SIG-M5 (cell line): ENCODE results near the gene FAM118B.

Experiments
- DNase-seq: peaks from one replicate; lab custom pipeline; 2025; lab: John Stamatoyannopoulos, UW

Gene FAM118B

DNA sequence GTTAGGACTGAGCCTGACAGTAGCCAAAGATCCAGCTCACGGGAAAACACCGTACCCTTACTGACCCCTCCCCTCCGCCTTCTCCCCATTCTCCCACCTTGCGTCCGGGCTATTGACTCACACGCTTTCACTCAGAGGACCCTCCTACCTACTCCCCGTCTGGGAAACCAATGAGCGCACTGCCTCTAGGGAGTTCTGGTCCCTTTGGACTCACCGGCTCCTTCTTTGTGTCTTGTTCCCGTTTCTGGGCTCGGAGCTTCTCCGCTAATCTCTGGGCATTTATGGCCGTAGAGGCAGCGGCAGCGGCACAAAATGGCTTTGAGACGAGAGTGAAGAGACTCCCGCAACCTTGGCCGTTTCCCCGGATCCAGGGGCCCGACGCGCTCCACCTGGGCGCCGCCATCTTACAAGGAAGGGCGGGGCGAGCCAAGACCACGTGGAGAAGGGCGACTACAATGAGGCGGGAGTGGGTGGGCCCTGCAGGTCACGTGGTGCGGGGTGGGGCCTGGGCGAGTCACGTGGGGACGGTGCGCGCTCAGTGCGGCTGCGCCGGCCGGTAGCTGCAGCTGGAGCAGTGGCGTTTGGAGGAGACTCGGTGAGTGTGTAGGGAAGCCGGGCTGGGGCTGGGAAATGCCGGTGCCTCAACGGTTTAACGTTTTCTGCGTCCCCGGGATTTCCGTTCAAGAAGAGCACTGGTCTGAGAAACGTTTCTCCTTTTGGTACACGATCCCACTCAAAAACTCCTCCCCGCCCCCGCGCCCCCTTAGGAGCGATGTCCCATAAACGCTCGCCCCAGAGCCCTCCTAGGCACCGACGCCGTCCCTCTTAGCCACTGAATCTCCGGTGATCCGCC, at the start of gene FAM118B, which contains the start of gene RPUSD4:
TSS of gene FAM118B (plus strand) at position 547 of the 853 bp plus-strand sequence. CDS start 23,220 bp downstream, outside the sequence.
TSS of gene RPUSD4 (minus strand) at position 415 of the 853 bp plus-strand sequence. CDS start at position 403, 12 bp downstream.
- peak; percentile 49 for DNase-seq

DNA sequence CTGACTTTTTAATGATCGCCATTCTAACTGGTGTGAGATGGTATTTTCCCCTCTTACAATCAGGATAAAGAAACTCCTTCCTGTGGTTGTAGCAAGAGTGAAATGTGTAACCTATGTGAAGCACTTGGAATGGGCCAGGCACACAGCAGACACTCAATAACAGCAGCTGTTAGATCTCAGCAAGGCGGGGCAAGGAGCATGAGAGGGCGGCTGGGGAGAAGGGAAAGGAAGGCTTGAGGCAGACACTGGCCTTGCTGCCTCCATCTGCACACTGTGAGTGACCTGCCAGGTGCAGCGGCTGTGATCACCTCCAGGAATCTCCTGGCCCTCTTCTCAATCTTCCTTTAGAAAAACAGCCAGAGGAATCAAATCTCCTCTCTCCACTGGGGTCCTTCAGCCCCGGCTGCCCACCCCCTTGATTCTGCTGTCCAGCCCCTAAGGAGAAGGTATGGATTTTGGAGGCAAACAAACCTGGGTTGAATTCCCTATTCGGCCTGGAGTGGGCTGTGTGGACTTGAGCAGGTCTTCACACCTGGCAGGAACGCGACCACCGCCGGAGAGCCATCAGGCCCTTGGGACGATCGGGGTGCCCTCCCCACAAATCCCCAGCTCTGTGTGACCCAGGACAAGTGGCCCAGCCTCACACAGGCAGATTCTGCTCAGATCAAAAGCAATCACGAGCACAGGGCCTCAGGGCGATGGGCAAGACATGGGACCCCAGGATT, 49.1 kb upstream of the FAM118B start:
- no peak for DNase-seq

DNA sequence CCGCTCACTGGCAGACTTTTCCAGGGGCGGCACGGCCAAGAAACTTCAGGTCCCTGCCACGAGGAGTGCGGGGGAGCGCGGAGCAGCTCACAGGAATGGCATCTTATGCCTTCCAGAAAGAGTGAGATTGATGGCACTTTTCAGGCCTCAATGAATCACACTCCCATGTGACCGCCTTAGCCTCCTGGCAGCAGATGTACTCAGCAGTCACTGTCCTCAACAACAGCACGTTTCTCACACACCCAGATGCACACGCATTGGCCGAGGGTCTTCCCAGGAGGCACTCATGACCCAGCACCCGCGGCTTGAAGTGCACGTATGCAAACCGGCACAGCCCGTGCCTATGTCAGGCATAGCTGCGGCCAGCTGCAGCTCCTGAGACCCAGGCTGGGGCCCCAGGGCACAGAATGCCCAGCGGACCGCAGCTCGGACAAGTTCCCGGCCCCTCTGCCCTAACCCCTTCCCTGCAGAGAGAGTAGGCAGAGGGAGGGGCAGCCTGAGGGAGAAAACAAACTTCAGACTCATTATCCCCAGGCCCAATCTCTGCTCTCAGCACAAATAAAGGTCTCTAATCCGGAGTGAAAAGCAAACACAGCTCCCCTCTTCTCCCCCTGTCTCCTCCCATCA, 48.4 kb upstream of the FAM118B start:
- DNase-seq: no peak

DNA sequence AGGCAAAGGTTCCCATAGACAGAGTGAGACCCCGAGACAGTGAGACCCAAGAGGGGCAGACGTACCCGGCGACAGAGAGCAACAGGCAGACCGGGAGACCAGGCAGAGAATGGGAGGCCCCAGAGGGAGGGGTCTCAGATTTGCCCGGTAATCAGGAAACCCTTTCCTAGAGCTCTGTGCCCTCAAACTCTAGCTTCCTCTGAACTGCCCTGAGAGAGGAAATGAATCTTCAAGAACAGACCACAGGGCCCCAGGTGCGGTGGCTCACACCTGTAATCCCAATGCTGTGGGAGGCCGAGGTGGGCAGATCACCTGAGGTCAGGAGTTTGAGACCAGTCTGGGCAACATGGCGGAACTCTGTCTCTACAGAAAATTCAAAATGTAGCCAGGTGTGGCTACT, 47.8 kb upstream of the FAM118B start:
- no peak for DNase-seq

- no peak for DNase-seq
Measured at GRCh38 chr11:126164781-126165180, 46.8 kb upstream of the FAM118B start.

DNA sequence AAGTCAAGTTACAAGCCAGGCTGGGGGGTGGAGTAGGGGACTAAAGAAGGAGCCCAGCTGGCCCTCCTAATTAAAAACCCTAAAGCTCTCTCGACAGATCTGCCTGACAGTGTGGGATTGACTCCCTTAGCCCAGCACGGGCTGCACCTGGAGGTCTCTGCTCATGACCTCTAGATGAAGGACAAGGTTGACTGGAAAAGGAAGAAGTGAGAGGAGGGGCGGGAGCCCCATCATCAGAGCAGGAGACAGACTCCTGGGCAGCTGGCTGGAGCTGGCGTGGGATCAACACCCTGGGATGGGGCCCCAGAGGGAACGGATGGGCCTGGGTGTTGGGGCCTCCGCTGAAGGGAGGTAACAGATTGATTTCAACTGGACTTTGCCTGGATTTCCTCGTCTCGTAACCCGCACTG, 46.3 kb upstream of the FAM118B start:
- DNase-seq: no peak

DNA sequence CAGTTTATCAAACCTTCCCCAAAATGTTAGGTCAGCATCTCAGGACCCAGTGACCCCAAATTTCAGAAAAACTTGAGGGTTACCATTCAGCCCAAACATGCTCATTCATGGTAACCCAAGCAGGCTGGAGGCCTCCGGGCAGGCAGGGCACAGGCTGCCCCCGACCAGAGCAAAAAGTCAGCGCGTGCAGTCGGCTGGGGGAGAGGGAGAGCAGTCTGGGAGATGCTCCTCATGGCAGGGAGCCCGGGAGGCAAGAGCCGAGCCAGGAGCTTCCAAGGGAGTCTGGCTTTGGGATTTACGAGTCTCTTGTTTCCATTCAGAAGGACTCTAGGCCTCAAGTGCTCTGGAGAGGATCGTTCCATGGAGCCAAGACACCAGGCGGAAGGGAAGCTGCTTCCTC, 45.8 kb upstream of the FAM118B start:
- no peak for DNase-seq

- no peak for DNase-seq
Measured at GRCh38 chr11:126166413-126166812, 45.2 kb upstream of the FAM118B start.

DNA sequence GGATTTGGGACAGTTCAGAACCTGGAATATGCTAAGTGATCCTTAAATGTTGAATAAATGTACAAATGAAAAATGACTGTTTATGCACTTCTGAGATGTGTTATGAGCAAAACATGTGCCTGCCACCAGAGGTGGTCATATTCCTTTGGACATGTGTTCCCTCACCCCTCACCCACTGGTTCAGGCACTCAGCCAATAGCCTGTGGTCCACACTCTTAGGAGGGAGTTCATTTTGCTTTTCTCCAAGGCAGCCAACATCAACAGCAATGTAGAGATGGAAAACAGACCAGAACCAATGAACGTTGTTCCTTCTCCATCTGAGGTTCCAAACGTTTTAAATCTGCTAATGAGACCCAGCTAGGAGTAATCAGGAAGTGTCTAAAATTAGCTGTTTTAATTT, 44.1 kb upstream of the FAM118B start:
- DNase-seq: no peak

DNA sequence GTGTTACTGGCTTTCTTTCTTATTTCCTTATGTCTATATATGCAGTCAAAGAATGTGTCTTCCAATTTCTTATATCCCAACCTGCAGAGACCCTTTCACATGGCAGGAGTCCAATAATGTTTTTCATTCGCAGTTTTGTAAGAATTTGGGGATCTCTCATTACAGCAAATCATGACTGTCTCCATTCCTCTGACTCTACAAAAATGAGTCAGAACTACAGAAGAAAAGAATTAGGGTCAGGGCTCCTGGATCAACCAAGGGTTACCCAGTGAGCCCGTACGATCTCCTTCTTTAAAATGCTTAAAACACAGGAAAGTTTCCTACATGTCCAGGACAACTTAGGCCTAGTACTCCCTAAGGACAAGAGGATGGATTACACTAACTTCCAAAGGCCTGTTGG, 42.3 kb upstream of the FAM118B start:
- no peak for DNase-seq

DNA sequence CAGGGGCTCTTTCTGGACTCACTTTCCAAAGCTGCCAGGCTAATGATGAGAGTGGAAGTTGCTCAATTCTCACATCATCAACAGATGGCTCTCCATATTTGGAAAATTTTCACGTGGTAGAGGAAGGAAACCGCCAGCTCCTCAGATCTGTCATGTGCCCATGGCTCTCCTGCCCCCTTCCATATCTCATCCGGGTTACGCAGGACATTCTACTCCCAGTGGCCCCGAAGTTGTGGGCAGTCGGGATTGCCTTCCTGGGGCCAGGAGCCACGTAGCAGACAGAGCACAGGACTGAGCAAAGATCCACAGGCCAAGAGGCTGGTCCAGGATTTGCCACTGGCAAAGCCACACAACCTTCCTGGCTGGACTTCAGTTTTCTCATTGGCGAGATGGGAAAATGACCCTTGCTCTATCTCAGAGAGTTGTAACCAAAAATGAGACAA, 39.0 kb upstream of the FAM118B start:
- no peak for DNase-seq

- no peak for DNase-seq
Measured at GRCh38 chr11:126173257-126173656, 38.3 kb upstream of the FAM118B start.

DNA sequence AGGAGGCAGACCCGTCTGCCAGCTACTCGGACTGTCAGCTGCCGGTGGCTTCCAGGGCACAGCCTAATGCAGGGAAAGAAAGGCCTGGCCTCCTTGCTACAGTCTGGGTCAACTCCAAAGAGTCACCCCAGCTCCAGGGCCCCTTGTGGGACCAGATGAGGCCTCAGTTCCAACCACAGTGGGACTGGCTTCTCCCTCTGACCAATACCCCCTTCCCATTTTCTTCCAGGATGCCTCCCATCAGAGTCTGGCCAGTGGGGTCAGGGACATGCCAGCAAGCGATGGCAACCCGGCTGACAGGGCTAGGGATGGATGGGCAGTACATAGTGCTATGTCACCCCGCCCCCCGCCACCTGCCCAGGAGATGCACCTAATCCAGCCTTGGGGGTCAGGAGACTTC, 36.8 kb upstream of the FAM118B start:
- DNase-seq: no peak

GRCh38 chr11:126175393-126175792, 36.2 kb upstream of the FAM118B start:
- DNase-seq: no peak

DNA sequence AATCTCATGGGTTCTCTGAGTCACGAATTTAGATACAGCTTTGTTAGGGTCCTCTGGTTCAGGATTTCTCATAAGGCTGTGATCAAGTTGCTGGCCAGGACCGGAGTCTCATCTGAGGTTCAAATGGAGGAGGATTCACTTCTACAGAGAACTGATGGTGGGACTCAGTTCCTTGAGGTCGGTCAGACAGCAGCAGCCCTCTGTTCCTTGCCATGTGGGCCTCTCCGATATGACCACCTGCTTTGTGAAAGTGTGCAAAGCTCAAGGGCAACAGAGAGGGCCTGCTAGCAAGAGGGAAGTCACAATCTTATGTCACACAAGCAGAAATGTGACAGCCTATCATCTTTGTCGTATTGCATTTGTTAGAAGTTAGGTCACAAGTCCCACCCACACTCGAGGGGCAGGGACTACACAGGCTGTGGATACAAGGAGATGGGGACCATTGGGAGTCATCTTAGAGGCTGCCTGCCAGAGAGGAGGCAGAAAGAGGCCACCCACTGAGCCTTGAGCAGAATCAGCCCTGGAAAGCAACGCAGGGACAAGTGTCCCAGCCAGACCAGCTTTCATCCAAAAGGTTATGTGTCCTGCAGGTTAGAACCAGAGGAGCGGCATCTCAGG, 34.6 kb upstream of the FAM118B start:
- no peak for DNase-seq

GRCh38 chr11:126181939-126182730, 29.4 kb upstream of the FAM118B start:
- no peak for DNase-seq

DNA sequence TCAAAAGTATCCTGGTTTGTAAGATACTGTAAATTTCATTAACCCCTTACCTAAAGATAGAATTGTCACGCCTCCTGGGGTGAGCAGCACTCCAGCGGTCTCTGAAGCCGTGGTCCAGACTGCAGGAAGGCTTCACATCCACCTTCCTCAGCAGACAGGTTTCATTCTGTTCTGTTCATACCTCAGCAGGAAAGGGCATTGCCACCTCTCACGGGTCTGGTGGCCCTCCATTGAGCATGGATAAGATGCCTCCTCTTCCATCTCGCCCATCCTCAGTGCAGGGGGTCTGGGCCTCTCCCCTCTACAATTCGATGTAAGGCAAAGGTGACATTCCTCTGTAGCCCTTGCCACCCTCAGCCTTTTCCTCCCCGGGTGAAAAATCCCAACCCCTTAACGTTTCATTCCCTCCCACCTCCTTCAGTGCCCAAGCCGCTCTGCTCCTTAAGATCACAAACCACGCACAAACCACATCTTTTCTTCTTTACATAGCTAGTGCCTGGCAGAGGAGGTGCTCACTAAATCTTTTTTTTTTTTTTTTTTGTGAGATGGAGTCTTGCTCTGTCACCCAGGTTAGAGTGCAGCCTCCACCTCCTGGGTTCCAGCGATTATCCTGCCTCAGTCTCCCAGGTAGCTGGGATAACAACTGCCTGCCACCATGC, 28.7 kb upstream of the FAM118B start:
- DNase-seq: no peak

GRCh38 chr11:126185259-126186024, 26.1 kb upstream of the FAM118B start:
- DNase-seq: no peak

GRCh38 chr11:126186025-126186698, 25.4 kb upstream of the FAM118B start:
- no peak for DNase-seq
